Thyroid gland (tissue), 4 donors: Measurements from ENCODE around the gene GPRIN2.
"Not testable (repeated sequence)": the region's sequence is repeated elsewhere in the genome, so short reads cannot be mapped to it uniquely, and the experiment has no call there.

ENCODE experiments used
- POLR2A ChIP-seq, 2 donors: fragments of 450-650 bp; IDR thresholded peaks; one replicate each; pipeline ENCODE4 v1.6.1; 2017; ENCODE audit warnings: antibody characterized with exemption in 2 of 2, mild to moderate bottlenecking in 2 of 2, moderate library complexity in 1 of 2
- TF ChIP-seq, protein P1 (sequence below), 6 experiments: fragments of 200-600 bp in 3 of 6; fragments of 450-650 bp in 3 of 6; sonication (generic) in 3 of 6; IDR thresholded peaks; one replicate each; pipeline ENCODE4 v1.5.1; 2016 to 2019; ENCODE audit warnings: antibody characterized with exemption in 6 of 6, mild to moderate bottlenecking in 2 of 6, inconsistent platforms in 1 of 6, moderate library complexity in 1 of 6

DNA sequence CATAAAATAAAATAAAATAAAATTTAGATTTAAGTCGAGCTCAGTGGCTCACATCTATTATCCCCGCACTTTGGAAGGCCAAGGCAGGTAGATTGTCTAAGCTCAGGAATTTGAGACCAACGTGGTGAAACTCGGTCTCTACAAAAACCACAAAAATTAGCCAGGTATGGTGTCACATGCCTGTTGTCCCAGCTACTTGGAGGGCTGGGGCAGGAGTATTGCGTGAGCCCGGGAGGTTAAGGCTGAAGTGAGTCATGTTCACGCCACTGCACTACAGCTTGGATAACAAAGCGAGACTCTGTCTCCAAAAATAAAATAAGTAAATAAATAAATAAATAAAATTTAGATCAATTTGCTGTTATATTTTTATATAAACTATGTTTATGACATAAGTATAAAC, 34.6 kb upstream of the GPRIN2 start:
- TF ChIP-seq, protein P1, sequence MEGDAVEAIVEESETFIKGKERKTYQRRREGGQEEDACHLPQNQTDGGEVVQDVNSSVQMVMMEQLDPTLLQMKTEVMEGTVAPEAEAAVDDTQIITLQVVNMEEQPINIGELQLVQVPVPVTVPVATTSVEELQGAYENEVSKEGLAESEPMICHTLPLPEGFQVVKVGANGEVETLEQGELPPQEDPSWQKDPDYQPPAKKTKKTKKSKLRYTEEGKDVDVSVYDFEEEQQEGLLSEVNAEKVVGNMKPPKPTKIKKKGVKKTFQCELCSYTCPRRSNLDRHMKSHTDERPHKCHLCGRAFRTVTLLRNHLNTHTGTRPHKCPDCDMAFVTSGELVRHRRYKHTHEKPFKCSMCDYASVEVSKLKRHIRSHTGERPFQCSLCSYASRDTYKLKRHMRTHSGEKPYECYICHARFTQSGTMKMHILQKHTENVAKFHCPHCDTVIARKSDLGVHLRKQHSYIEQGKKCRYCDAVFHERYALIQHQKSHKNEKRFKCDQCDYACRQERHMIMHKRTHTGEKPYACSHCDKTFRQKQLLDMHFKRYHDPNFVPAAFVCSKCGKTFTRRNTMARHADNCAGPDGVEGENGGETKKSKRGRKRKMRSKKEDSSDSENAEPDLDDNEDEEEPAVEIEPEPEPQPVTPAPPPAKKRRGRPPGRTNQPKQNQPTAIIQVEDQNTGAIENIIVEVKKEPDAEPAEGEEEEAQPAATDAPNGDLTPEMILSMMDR (IDR thresholded peaks at IDR 0.05), result not testable (repeated sequence)
- not testable (repeated sequence) for TF ChIP-seq POLR2A (IDR thresholded peaks at IDR 0.05)
